ENCODE data around the gene UBE2L5.

DNA sequence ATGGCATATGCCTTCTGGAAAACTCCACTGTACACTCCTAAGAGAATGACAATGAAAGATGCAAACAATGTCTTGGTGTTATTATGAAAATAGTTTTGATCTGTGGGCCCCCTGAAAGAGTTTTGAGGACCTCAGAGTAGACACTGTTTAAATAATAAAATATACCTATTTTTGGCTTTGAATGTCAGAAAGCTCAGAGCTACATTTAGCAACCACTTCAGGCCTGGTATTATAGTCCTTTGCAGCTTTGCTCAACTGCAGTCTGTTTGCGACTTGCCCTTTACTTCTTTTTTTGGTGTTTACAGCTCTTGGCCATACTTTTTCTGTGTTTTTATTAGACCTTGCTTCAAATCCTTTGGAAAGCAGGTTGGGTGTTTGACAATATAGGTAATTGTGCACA, 5.8 kb upstream of the UBE2L5 start:
- TF ChIP-seq POLR2A (IDR thresholded peaks at IDR 0.05; ENCODE audit: low read length) (no peak), GATA1 (IDR thresholded peaks at IDR 0.05; ENCODE audit: low read depth, low read length) (no peak)

All from erythroblast (primary cell).